ENCODE measurements around the gene TMEM120B.

The TMEM120B gene

DNA sequence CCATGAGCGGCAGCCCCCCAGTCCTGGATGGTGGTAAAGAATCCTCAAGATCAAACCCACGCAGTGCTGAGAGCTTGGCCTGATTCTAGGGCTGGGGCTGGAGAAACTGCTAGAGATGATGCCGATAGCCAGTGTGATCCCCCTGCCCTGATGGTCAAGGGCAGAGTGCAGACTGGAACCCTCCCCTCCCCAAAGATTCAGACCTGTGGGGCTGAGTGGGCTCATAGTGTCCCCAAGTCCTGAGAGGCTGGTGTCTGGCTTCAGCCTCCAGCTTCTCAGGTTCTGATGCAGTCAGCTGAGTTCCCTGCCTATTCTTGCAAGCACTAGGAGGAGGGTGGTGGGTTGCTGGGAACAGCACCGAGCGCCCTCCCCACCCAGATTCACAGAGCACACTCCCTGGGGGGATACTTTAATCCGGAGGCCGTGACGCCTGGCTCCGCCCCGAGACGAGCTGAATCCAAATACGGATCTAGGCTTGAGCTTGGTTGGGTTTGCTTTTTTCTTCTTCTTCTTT, 69.0 kb downstream of the TMEM120B start:
- DNase-seq (ENCODE audit: low read depth), result no peak
- no peak overlapping the region for H3K4me3 ChIP-seq (ENCODE audit: low read length)
- TF ChIP-seq, protein P1, sequence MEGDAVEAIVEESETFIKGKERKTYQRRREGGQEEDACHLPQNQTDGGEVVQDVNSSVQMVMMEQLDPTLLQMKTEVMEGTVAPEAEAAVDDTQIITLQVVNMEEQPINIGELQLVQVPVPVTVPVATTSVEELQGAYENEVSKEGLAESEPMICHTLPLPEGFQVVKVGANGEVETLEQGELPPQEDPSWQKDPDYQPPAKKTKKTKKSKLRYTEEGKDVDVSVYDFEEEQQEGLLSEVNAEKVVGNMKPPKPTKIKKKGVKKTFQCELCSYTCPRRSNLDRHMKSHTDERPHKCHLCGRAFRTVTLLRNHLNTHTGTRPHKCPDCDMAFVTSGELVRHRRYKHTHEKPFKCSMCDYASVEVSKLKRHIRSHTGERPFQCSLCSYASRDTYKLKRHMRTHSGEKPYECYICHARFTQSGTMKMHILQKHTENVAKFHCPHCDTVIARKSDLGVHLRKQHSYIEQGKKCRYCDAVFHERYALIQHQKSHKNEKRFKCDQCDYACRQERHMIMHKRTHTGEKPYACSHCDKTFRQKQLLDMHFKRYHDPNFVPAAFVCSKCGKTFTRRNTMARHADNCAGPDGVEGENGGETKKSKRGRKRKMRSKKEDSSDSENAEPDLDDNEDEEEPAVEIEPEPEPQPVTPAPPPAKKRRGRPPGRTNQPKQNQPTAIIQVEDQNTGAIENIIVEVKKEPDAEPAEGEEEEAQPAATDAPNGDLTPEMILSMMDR (IDR thresholded peaks at IDR 0.05; ENCODE audit: insufficient read depth, low read depth, low read length, missing control alignments), result no peak

DNA sequence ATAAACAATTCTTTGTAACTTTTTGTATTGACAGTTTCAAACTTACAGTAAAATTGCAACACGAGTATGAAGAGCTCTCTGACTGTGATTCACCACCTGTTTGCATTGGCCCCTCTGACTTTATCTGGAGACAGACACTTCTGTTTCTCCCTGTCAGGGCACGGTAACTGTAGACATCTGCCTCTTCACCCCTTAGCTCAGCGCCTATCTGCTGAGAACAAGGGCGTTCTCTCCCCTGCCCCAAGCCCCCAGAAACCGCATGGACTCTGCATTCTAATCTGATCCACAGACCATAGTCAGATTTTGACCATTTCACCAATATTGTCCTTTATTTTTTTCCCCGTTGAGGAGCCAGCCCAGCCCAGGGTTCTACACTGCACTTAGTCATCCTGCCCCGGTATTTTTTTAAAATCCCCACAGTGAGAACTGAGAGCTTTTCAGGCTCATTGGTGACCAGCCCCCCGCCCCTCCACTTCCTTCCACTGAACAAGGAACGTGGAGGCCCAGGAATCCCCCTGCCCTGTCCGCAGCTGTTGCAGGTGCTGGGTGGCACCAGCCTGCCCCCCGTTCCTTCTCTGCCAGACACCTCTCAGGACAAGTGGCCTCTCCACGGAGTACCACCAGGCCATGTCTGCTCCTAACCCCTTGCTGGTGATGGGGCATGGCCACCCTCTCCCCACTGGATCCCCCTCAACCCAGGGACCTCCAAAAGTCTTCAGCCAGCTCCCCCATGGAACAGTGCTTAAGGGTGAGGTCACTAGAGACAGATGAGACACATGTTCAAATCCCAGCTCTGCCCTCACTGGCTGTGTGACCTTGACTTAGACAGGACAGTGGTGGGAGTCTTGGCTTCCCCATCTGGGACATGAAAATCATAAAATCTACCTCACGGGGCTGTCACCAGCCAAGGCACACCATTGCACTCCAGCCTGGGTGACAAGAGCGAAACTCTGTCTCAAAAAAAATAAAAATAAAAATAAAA, 69.7 kb downstream of the TMEM120B start:
- no peak overlapping the region for H3K4me3 ChIP-seq (ENCODE audit: low read length)
- TF ChIP-seq, protein P1 (IDR thresholded peaks at IDR 0.05; ENCODE audit: insufficient read depth, low read depth, low read length, missing control alignments), result no peak
- peak; percentile 78 for DNase-seq (ENCODE audit: low read depth)

DNA sequence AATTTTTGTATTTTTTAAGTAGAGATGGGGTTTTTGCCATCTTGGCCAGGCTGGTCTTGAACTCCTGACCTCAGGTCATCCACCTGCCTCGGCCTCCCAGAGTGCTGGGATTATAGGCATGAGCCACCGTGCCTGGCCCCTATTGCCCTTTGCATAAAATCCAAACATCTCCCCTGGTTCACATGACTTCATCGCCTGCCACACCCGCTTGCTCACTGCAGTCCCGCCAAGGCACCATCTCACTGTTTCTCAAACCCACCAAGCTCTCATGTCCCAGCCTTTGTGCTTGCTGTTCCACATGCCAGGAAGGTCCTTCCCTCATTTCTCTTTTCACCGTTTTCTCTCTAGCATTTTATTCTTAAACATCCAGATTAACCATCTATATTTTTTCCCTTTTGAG, 71.2 kb downstream of the TMEM120B start:
- peak; percentile 84 for DNase-seq (ENCODE audit: low read depth)
- H3K4me3 ChIP-seq (ENCODE audit: low read length), result no peak overlapping the region
- TF ChIP-seq, protein P1 (IDR thresholded peaks at IDR 0.05; ENCODE audit: insufficient read depth, low read depth, low read length, missing control alignments), result no peak

DNA sequence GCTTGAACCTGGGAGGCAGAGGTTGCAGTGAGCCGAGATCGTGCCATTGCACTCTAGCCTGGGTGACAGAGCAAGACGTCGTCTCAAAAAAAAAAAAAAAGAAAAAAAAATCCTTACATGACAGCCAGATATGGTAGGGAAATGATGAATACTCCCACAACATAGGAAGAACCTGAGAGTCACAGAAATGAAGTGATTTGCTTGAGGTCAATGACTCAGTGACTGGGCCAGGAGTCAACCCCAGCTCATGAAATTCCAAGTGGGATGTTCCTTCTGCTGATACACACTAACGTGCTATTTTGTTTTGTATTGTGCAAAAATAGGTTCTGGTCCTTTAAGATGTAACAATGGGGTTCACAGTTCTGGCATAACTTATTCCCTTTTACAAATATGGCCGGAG, 71.9 kb downstream of the TMEM120B start:
- peak; percentile 96 for DNase-seq (ENCODE audit: low read depth)
- H3K4me3 ChIP-seq (ENCODE audit: low read length), result no peak overlapping the region
- TF ChIP-seq, protein P1 (IDR thresholded peaks at IDR 0.05; ENCODE audit: insufficient read depth, low read depth, low read length, missing control alignments), result no peak

DNA sequence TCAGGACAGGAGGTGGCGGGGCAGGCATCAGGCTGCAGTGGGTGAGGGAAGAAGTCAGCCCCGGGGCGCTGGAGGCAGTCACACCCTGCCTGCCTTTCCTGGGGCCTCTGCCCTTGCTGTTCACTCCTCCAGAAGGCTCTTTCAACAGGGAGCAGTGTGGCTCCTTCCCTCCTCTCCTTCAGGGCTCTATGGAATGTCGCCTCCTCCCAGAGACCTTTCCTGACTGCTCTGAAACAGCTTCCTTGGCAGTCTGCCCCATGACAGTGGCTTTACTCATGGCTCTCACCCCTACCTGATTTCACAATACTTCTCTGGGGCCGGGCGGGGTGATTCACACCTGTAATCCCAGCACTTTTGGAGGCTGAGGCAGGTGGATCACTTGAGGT, 73.9 kb downstream of the TMEM120B start:
- DNase-seq (ENCODE audit: low read depth), result peak; percentile 100

DNA sequence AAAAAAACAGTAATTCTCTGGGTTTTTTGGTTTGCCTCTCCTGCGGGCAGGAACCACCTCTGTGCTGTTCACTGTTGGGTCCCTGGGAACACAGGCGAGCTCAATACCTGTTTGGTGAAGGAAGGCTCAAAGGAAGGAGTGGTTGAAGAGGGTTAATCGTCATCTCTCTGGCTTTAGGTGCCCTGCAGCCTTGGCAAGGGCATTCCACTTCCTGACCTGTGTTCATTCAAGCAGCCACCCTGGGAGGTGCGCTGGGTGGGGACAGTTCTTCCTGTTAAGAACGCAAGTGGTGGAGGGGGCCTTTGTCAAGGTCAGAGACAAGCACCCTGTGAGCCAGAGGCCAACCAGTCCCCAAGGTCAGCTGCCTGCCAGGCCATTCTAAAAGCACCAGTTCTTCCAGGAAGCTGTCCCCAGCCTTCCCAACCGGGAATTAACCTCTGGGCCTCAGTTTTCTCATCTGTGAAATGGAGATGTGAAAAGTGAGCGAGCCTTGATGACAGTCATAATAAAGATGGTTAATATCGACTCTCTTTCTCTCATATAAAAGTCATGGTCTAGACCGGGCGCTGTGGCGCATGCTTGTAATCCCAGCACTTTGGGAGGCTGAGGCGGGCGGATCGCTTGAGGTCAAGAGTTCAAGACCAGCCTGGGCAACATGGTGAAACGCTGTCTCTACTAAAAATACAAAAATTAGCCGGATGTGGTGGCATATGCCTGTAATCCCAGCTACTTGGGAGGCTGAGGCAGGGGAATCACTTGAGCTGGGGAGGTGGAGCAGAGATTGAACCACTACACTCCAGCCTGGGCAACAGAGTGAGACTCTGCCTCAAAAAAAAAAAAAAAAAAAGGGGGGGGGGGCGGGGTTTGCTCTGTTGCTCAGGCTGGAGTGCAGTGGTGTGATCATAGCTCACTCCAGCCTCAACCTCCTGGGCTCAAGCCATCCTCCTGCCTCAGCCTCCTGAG, 74.8 kb downstream of the TMEM120B start:
- no peak overlapping the region for H3K4me3 ChIP-seq (ENCODE audit: low read length)
- no peak for DNase-seq (ENCODE audit: low read depth)
- TF ChIP-seq, protein P1 (IDR thresholded peaks at IDR 0.05; ENCODE audit: insufficient read depth, low read depth, low read length, missing control alignments), result no peak

More for the DNA sequence above, 73.9 kb downstream of the TMEM120B start:
- no peak overlapping the region for H3K4me3 ChIP-seq (ENCODE audit: low read length)
- TF ChIP-seq, protein P1 (IDR thresholded peaks at IDR 0.05; ENCODE audit: insufficient read depth, low read depth, low read length, missing control alignments), result no peak
